ENCODE measurements around the gene PPP1R2. TPM values are rescaled to one million over a fixed set of nuclear protein-coding genes. Genes with fewer than 3 reads are reported as not detected.

The PPP1R2 gene
- total RNA-seq, 2 donors from 2014 or later, result 43.4 to 49.4 TPM

DNA sequence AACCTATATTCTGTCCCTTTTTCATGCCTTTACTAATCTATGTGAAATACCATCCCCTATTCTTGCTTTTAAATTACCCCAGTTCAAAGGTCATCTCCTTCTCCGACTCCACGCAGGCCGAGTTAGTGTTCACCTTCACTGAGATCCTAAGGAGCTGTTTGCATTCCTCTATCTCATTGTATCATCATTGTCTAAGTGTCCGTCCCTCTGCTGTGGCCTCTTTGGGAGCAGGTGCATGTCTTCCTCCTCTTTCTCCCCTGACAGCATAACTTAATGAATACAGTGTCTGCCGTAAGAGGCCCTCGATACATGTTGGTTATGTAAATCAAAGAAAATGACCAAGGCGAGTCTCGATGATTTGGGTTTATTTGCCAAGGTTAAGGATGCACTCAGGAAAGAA lies 4.9 kb upstream of the PPP1R2 start:
- Histone ChIP-seq H3K27ac (no peak overlapping the region), H3K9me3 (no peaks in the 10 kb centered on the region)
- no peak for DNase-seq (ENCODE audit: low spot score)

DNA sequence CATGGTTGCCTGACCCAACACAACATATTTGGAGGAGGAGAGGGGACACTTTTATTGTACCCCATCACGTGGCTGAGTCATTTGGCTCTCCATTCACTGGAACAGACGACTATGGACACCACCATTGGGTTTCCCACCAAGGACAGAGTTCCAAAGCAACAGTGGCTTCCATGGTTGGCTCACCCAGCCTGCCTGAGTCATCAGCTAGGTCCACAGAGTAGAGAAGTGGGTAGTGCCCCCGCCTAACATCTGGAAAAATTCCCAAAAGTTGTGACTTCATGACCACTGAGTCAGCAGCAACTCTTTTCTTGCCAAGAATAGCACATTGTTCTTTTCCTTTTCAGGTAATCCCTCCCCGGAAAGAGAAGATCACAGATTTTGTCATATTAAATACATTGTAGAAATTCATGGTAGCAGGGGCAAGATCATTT lies 3.0 kb upstream of the PPP1R2 start:
- Histone ChIP-seq H3K4me3 (no peak overlapping the region), H3K27ac (peak overlapping the region; percentile 29 to 32), H3K4me1 (peaks cover 4 to 40% of the 10 kb centered on the region in 2 donors), H3K27me3 (no peaks in the 10 kb centered on the region), H3K9me3 (no peaks in the 10 kb centered on the region), H3K36me3 (no peaks in the 10 kb centered on the region)
- TF ChIP-seq, protein P1, sequence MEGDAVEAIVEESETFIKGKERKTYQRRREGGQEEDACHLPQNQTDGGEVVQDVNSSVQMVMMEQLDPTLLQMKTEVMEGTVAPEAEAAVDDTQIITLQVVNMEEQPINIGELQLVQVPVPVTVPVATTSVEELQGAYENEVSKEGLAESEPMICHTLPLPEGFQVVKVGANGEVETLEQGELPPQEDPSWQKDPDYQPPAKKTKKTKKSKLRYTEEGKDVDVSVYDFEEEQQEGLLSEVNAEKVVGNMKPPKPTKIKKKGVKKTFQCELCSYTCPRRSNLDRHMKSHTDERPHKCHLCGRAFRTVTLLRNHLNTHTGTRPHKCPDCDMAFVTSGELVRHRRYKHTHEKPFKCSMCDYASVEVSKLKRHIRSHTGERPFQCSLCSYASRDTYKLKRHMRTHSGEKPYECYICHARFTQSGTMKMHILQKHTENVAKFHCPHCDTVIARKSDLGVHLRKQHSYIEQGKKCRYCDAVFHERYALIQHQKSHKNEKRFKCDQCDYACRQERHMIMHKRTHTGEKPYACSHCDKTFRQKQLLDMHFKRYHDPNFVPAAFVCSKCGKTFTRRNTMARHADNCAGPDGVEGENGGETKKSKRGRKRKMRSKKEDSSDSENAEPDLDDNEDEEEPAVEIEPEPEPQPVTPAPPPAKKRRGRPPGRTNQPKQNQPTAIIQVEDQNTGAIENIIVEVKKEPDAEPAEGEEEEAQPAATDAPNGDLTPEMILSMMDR (IDR thresholded peaks at IDR 0.05), result no peak
- DNase-seq (ENCODE audit: low spot score), result peak; percentile 79

More for the DNA sequence above, 4.9 kb upstream of the PPP1R2 start:
- peaks cover 4 to 32% of the 10 kb centered on the region in 2 donors for H3K4me1 ChIP-seq
- no peak overlapping the region for H3K4me3 ChIP-seq
- no peaks in the 10 kb centered on the region for H3K36me3 ChIP-seq
- TF ChIP-seq, protein P1 (IDR thresholded peaks at IDR 0.05), result no peak
- no peaks in the 10 kb centered on the region for H3K27me3 ChIP-seq

DNA sequence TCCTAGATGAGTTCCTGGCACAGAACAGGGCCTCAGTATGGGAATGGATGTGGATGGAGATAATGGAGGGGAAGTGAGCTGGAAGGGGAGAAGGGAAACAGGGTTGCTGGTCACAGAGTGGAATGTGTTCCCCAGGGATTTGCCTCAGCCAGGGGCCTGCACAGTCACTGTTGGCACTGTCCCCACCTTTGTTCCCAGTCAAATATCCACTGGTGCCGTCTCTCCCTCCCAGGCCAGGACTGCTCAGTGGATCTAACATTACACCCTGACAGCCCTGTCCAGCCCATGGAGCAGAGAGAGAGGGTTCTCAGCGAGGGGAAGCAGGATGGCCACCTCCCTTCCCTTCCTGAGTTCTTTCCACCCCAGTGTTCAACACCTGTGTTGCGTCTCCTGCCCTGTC lies 1.5 kb upstream of the PPP1R2 start:
- no peaks in the 10 kb centered on the region for H3K9me3 ChIP-seq
- no peak overlapping the region for H3K4me3 ChIP-seq
- no peaks in the 10 kb centered on the region for H3K36me3 ChIP-seq
- TF ChIP-seq, protein P1 (IDR thresholded peaks at IDR 0.05), result no peak
- H3K27me3 ChIP-seq, result no peaks in the 10 kb centered on the region
- H3K27ac ChIP-seq, result peak overlapping the region; percentile 89 to 92
- peak; percentile 78 for DNase-seq (ENCODE audit: low spot score)
- peaks cover 4 to 51% of the 10 kb centered on the region in 2 donors for H3K4me1 ChIP-seq

DNA sequence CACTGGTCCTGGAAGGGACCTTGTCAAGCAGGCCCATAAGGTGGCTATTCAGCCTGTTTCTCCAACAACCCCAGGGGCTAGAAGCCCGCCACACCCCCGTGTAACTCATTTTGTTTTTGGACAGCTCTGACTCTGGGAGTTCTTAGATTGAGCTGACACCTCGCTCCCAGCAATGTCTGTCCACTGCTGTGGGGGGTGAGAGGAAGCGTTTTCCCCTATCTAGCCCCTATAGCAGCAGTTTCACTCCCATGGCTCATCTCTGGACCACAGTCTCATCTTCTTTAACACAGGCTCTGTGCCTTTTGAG lies 1.1 kb upstream of the PPP1R2 start:
- no peak for DNase-seq (ENCODE audit: low spot score)

DNA sequence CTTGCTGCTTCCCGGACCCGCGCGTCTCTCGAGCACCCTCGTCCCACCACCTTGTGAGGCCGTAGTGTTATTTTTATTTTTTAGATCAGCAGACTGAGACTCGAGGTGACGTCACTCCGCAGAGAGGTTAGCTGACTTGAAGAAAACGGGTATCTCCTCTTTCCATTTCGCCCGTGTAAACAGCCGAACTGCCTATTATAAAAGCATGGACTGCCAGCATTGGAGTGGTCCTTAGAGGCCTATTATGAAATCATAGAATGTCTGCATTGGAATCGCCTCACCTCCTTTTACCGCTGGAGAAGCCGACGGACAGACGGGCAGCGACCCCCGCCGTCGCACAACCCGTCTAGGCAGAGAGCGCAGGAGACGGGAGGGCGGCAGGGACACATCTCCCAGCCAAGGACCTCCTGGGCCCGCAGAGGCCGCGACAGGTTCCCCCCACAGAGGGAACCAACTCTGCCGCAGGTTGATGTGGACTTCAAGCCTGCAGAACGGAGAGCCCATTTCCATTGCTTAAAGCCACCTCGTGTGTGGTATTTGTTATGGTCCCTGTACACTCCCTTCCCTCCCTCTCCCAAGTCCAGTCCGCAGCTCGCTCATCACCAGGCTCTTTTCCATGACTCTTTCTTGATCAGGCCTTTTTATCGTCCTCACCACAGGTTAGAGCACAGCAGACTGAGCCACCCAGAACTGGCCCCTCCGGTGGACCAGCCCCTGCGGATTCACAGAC lies 540 bp upstream of the PPP1R2 start:
- TF ChIP-seq, protein P1 (IDR thresholded peaks at IDR 0.05), result no peak
- Histone ChIP-seq H3K36me3 (no peaks in the 10 kb centered on the region), H3K4me1 (peaks cover 4 to 60% of the 10 kb centered on the region in 2 donors), H3K9me3 (no peaks in the 10 kb centered on the region), H3K27me3 (no peaks in the 10 kb centered on the region), H3K27ac (peak overlapping the region; percentile 89 to 92), H3K4me3 (peak overlapping the region; percentile 78 to 87)
- no peak for DNase-seq (ENCODE audit: low spot score)

More for the DNA sequence above, 1.1 kb upstream of the PPP1R2 start:
- Histone ChIP-seq H3K9me3 (no peaks in the 10 kb centered on the region), H3K4me1 (peaks cover 4 to 56% of the 10 kb centered on the region in 2 donors), H3K4me3 (peak overlapping the region in 1 of 2 donors; percentile 78), H3K36me3 (no peaks in the 10 kb centered on the region), H3K27me3 (no peaks in the 10 kb centered on the region), H3K27ac (peak overlapping the region; percentile 89 to 92)
- TF ChIP-seq, protein P1 (IDR thresholded peaks at IDR 0.05), result no peak

DNA sequence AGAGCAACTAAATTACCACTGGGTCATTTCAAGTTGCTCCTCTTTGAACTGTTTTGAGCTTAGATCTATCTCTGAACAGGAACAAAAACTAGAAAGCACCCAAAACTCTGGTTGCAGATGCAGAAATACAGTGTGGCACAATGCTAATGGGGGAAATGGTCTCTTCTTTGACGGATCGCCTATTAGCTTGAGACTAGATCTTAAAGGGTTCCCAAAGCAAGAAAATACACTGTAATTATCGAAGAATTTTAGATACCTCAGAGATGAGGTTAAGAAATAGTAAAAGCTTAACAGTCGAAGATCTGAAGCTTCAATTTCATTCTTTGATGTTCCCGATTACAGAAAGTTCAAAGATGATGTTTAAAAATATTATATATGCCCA lies 818 bp downstream of the PPP1R2 start:
- peaks cover 4 to 65% of the 10 kb centered on the region in 2 donors for H3K4me1 ChIP-seq
- no peak for DNase-seq (ENCODE audit: low spot score)

More for the DNA sequence above, 818 bp downstream of the PPP1R2 start:
- TF ChIP-seq, protein P1 (IDR thresholded peaks at IDR 0.05), result no peak
- Histone ChIP-seq H3K36me3 (no peaks in the 10 kb centered on the region), H3K27me3 (no peaks in the 10 kb centered on the region), H3K4me3 (peak overlapping the region; percentile 78 to 87), H3K9me3 (no peaks in the 10 kb centered on the region), H3K27ac (peak overlapping the region; percentile 89 to 92)
